Renal cortex interstitium (tissue), 11 donors: ENCODE results near the gene ATP10A. TPM values are rescaled to one million over a fixed set of nuclear protein-coding genes. Genes with fewer than 3 reads are reported as not detected.
A peak's percentile ranks its signal among the peaks of the same experiment; 100 is the strongest.
"Not testable (repeated sequence)": the region's sequence is repeated elsewhere in the genome, so short reads cannot be mapped to it uniquely, and the experiment has no call there.

Experiments
- DNase-seq, 11 donors: peaks; one replicate each; pipeline ENCODE4 v3.0.0-alpha.2; 2013; ENCODE audit warnings: low read depth in 9 of 11, low spot score in 4 of 11; ENCODE audit errors: extremely low read depth in 1 of 11
- polyA plus RNA-seq, 3 donors: library from polyadenylated mRNA; unstranded; fragments of 120-200 nt; gene quantifications; one replicate each; pipeline ENCODE4 v1.2.1, GENCODE V29; 2013; ENCODE audit not compliant: insufficient read length in 3 of 3

ATP10A gene
- polyA plus RNA-seq, 3 donors: 2.1 to 5.3 (median 2.9) TPM

- no peak for DNase-seq
Measured at GRCh38 chr15:25766417-25766816, 96.7 kb downstream of the ATP10A start.

- no peak for DNase-seq
Measured at GRCh38 chr15:25764980-25765735, 98.0 kb downstream of the ATP10A start.

- no peak for DNase-seq
Measured at GRCh38 chr15:25763954-25764353, 99.2 kb downstream of the ATP10A start.

GRCh38 chr15:25763331-25763751, 99.8 kb downstream of the ATP10A start:
- DNase-seq: no peak

GRCh38 chr15:25761971-25762662, 101.0 kb downstream of the ATP10A start:
- no peak for DNase-seq

DNA sequence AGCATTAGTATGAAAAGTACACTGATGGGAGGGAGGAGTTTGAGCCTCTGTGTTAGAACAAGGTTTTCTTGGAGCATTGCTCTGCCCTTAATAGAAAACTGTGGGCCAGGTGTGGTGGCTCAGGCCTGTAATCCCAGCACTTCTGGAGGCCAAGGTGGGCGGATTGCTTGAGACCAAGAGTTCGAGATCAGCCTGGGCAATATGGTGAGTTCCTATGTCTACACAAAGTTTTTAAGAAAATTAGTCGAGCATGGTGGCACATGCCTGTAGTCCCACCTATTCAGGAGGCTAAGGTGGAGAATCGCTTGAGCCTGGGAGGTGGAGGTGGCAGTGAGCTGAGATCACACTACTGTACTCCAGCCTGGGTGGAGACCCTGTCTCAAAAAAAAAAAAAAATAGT, 103.7 kb downstream of the ATP10A start:
- no peak for DNase-seq

GRCh38 chr15:25758612-25759011, 104.5 kb downstream of the ATP10A start:
- DNase-seq: not testable (repeated sequence)

DNA sequence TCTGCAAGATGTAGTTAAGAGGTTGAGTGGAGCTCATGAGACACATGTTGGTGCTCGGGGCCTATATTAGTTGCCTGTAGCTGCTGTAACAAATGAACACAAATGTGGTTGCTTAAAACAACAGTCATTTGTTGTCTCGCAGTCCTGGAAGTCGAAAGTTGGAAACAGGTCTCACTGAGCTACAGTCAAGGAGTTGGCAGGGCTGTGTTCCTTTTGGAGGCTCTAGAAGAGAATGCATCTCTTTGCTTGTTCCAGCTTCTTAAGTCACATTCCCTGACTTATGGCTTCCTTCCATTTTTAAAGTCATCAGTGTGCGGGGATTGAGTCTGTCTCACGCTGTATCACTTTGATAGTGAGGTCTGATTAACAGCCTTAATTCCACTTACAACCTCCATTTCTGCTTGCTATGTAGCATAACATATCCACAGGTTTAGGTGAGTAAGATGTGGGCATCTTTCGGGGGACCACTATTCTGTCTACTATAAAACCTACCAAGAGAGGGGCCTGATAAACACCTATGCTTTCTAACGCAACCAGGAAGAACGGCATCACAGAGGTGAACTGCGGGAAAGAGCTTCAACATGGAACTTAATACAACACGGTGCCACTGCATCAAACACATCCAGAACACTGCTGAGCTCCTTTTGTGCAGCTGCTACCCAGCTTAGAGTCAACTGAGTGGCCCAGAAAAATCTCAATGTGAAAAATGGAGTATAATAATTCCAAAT, 119.4 kb downstream of the ATP10A start:
- no peak for DNase-seq

DNA sequence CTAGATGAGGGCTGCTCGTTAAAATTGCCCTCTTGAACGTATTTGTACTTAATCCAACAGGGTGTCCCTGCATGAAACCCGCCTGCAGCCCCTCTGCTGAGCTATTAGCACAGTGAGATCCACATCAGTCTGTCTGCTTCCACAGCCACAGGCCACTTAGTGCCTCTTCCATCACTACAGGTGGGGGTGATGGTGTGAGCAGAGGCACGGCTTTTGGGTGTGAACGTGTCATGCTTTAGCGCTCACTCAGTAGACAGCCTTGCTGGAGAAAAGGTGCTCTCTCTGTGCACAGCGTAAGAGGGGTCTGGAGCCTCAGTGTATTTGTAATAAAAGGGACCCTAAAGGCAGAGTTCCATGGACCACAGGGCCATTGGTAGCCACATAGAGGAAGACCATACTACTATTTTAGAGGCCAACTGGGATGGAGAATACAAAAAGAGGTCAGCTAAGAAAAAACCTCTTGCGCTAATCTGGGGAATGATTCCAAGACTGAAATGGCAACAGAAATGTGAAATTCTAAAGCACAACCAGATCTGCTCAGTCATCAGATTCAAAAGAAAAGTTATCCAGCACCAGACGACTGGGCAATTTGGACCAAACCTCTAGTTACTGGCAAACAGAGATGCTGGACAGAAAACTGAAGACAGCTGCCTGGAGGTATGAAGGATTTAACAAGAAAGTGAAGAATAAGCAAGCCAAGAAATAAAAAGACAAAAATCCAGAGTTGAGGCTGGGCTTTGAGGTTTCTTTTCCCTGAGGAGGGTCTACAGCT, 120.2 kb downstream of the ATP10A start:
- no peak for DNase-seq

GRCh38 chr15:25742041-25742730, 120.9 kb downstream of the ATP10A start:
- no peak for DNase-seq

DNA sequence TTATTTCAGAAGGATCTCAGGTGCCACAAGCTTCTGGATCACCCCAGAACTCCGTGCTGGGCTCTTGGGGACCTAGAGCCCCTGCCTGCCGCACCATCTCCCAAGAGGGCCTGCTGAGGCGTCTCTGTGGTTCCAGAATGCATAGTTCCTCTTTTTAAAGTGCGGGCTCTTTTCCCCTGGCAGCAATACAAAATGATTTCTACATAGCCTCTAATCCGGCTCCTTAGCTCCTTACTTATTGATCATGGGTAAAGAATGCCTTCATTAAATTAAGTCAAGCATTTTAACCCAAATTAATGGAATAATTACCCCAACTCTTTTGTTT, 121.9 kb downstream of the ATP10A start:
- no peak for DNase-seq

- no peak for DNase-seq
Measured at GRCh38 chr15:25740383-25741255, 122.5 kb downstream of the ATP10A start.

- DNase-seq: peak in 6 of 11 donors; percentile 7 to 37 (median 26)
Measured at GRCh38 chr15:25739687-25740121, 123.4 kb downstream of the ATP10A start.

DNA sequence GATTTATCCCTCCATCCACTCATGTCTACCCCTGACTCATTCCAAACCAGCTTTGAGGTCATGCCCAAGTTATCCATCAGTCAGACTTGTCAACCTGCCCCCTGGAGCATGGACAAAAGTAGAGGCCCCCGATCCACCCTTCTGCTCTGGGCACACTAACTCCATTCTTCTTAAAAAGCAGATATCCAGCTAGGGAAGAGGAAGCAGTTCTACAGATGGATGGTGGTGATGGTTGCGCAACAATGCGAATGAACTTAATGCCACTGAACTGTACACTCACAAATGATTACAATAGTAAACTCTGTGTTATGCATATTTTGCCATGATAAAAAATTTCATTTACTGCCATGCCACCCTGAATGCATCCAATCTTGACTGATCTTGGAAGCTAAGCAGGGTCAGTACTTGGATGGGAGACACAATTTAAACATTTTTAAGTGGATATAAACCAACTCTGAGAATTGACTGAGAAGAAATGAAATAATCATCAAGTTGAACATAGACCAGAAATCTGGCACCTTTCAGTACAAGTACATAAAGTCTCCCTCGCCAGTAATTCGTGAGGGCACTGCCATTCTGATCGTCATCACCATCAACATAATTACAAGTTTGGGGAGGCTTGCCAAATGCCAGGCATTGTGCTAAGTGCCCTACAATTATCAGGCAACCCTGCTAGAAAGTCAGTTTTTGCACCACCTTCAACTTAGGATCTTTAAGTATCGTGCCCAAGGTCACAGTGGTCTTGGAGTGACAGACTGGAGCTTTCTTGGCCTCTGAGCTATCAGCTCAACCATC, 124.8 kb downstream of the ATP10A start:
- DNase-seq: no peak

DNA sequence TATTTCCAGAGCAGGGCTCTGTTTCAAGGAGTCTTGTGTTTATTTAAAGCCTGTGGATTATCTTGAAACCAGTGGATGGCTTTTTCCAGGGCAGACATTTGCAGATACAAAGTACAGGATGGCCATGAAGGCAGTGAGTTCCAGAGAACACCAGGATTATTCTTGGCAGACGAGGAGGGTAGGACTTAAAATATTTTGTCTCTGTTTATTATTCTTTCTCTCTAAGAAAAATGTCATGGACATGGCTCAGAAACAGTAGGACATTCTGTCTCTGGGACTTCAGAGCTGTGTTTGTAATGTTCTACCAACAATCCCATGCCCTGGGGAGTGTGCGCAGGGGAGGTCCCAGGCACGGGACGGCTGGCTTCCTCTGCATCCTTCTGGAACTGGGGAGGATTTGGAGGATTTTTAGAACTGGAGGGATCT, 125.9 kb downstream of the ATP10A start:
- no peak for DNase-seq

DNA sequence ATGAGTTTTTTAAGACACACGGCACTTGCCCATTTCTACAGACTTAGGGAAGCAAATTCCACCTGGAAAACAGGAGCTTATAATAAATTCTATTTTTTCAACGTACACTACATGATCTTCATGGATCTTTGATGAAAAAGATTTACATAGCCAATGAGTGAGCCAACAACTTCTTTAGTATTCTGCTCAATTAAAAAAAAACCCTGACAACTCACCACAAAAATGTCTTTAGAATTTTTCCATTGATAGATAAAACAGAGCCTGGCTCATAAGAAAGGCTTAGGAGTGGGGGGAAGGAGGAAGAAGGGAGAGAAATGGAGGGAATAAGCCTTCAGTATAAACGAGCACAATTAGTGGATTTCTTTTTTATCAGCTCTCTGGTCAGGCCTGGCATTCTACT, 126.7 kb downstream of the ATP10A start:
- DNase-seq: no peak
